T-helper 1 cell treated with Interleukin-12 subunit alpha and Interleukin-12 subunit beta and Interleukin-4 antibody, amounts not matched to agents 30 μg/mL and 1 μg/mL, for 36 hours (primary cell): ENCODE results near the gene CPD.
"Not testable (repeated sequence)": the region's sequence is repeated elsewhere in the genome, so short reads cannot be mapped to it uniquely, and the experiment has no call there.

Source experiments
- H3K27ac Mint-ChIP-seq: one replicate; pipeline ENCODE4 v1.8.0; 2021; ENCODE audit warnings: mild to moderate bottlenecking, mixed read lengths
- H3K27me3 Mint-ChIP-seq: one replicate; pipeline ENCODE4 v1.8.0; 2021; ENCODE audit warnings: low read depth, mixed read lengths
- H3K36me3 Mint-ChIP-seq: one replicate; pipeline ENCODE4 v1.8.0; 2021; ENCODE audit warnings: low read depth, mixed read lengths
- H3K4me1 Mint-ChIP-seq: one replicate; pipeline ENCODE4 v1.8.0; 2021; ENCODE audit warnings: low read depth, mixed read lengths
- H3K4me3 Mint-ChIP-seq: one replicate; pipeline ENCODE4 v1.8.0; 2021; ENCODE audit warnings: mild to moderate bottlenecking, moderate library complexity, mixed read lengths
- H3K9me3 Mint-ChIP-seq: one replicate; pipeline ENCODE4 v1.8.0; 2021; ENCODE audit warnings: mixed read lengths

CPD gene

GRCh38 chr17:30345527-30346075 is 33.1 kb upstream of the CPD start:
- peaks cover under 1% of the 10 kb centered on the region for H3K4me1 Mint-ChIP-seq
- H3K4me3 Mint-ChIP-seq, result no peak overlapping the region
- no peaks in the 10 kb centered on the region for H3K27me3 Mint-ChIP-seq
- H3K36me3 Mint-ChIP-seq, result no peaks in the 10 kb centered on the region
- no peaks in the 10 kb centered on the region for H3K9me3 Mint-ChIP-seq
- no peak overlapping the region for H3K27ac Mint-ChIP-seq

DNA sequence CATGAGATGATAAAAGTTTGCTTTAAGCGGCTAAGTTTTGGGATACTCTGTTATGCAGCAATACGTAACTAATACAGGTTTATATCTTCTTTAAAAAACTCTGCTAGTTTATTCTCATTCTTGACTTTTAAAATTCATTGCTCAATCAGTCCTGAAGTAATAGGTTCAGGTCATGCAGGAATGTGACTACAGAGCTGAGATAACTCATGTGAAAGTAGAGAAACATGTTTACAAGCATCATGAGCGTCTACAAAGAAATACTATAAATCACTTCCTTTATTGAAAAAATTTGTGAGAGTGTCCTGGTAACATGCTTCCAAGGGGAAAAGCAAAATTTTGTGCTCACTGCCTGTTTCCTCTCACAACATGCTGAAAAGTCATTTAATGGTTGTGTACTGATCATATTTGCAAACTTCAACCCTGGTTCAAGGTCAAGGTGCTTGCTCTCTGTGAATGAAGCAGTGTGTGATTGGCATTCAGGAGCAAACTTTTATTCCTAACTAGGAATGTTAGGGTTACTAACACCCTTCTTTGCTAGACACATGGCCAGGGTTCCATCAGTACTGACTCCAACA is 32.4 kb upstream of the CPD start:
- no peak overlapping the region for H3K27ac Mint-ChIP-seq
- H3K36me3 Mint-ChIP-seq, result no peaks in the 10 kb centered on the region
- H3K4me3 Mint-ChIP-seq, result no peak overlapping the region
- H3K4me1 Mint-ChIP-seq, result no peaks in the 10 kb centered on the region
- no peaks in the 10 kb centered on the region for H3K27me3 Mint-ChIP-seq
- no peaks in the 10 kb centered on the region for H3K9me3 Mint-ChIP-seq

- H3K4me1 Mint-ChIP-seq, result no peaks in the 10 kb centered on the region
- peaks cover 3% of the 10 kb centered on the region for H3K9me3 Mint-ChIP-seq
- H3K4me3 Mint-ChIP-seq, result no peak overlapping the region
- no peaks in the 10 kb centered on the region for H3K36me3 Mint-ChIP-seq
- no peak overlapping the region for H3K27ac Mint-ChIP-seq
- no peaks in the 10 kb centered on the region for H3K27me3 Mint-ChIP-seq
These were observed 31.2 kb upstream of the CPD start for GRCh38 chr17:30347488-30347887.

- H3K27ac Mint-ChIP-seq, result no peak overlapping the region
- no peaks in the 10 kb centered on the region for H3K4me1 Mint-ChIP-seq
- no peak overlapping the region for H3K4me3 Mint-ChIP-seq
- no peaks in the 10 kb centered on the region for H3K27me3 Mint-ChIP-seq
- H3K36me3 Mint-ChIP-seq, result no peaks in the 10 kb centered on the region
- peaks cover 3% of the 10 kb centered on the region for H3K9me3 Mint-ChIP-seq
These were observed 29.5 kb upstream of the CPD start for GRCh38 chr17:30349252-30349651.

DNA sequence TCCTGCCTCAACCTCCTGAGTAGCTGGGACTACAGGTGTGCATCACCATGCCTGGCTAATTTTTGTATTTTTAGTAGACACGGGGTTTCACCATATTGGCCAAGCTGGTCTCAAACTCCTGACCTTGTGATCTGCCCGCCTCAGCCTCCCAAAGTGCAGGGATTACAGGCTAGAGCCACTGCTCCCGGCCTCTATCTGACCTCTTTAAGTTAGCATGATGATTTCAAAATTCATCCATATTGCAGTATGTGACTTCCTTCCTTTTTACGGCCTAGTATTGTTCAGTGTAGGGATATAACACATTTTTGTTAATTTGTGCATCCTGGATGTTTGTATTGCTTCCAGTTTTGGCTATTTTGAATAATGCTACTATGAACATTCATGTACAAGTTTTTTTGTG is 27.5 kb upstream of the CPD start:
- H3K4me1 Mint-ChIP-seq, H3K36me3 Mint-ChIP-seq, H3K27ac Mint-ChIP-seq, H3K27me3 Mint-ChIP-seq, H3K4me3 Mint-ChIP-seq, H3K9me3 Mint-ChIP-seq: not testable (repeated sequence)

GRCh38 chr17:30351735-30352134 is 27.0 kb upstream of the CPD start:
- peaks cover 7% of the 10 kb centered on the region for H3K4me1 Mint-ChIP-seq
- H3K36me3 Mint-ChIP-seq, result no peaks in the 10 kb centered on the region
- H3K4me3 Mint-ChIP-seq, result no peak overlapping the region
- peaks cover 3% of the 10 kb centered on the region for H3K9me3 Mint-ChIP-seq
- no peak overlapping the region for H3K27ac Mint-ChIP-seq
- H3K27me3 Mint-ChIP-seq, result no peaks in the 10 kb centered on the region

DNA sequence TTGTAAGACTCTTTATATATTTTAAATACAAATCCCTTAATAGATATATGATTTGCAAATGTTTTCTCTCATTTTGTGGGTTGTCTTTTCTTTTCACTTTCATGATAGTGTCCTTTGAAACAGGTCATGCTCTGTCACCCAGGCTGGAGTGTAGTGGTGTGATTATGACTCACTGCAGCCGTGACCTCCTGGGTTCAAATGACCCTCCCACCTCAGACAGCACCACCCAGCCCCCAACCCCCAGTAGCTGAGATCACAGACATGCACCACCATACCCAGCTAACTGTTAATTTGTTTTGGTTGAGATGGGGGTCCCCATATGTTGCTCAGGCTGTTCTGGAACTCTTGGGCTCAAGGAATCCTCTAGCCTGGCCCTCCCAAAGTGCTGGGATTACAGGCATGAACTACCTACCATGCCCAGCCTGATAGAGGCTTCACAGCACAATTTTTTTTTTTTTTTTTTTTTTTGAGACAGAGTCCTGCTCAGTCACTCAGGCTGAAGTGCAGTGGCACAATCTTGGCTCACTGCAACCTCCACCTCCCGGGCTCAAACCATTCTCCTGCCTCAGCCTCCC is 26.4 kb upstream of the CPD start:
- peaks cover 3% of the 10 kb centered on the region for H3K9me3 Mint-ChIP-seq
- H3K36me3 Mint-ChIP-seq, result no peaks in the 10 kb centered on the region
- H3K27me3 Mint-ChIP-seq, result no peaks in the 10 kb centered on the region
- no peak overlapping the region for H3K27ac Mint-ChIP-seq
- no peak overlapping the region for H3K4me3 Mint-ChIP-seq
- peaks cover 7% of the 10 kb centered on the region for H3K4me1 Mint-ChIP-seq

- H3K4me3 Mint-ChIP-seq, result no peak overlapping the region
- no peaks in the 10 kb centered on the region for H3K27me3 Mint-ChIP-seq
- H3K36me3 Mint-ChIP-seq, result no peaks in the 10 kb centered on the region
- H3K9me3 Mint-ChIP-seq, result peaks cover 3% of the 10 kb centered on the region
- H3K27ac Mint-ChIP-seq, result no peak overlapping the region
- H3K4me1 Mint-ChIP-seq, result peaks cover 7% of the 10 kb centered on the region
These were observed 24.0 kb upstream of the CPD start for GRCh38 chr17:30354701-30355100.

DNA sequence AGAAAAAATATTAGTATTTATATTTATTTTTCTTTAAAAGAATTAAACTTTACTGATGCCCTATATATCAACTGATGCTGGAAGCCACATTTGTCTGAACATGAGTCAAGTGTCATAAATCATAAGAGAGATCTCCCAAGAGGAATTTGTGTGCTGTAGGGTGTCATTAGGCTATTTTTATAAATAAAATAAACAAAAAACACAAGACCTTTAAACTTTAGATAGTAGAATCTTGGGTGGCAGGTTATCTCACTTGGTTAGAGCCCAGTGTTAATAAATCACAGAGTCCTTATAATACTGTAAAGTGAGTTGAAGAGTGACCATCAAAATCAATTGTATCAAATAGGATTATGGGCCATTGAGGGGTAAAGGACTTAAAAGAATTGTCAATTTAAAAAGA is 21.3 kb upstream of the CPD start:
- Mint-ChIP-seq H3K9me3 (peaks cover 20% of the 10 kb centered on the region), H3K4me3 (no peak overlapping the region), H3K27ac (no peak overlapping the region), H3K4me1 (peaks cover 9% of the 10 kb centered on the region), H3K36me3 (peaks cover 11% of the 10 kb centered on the region), H3K27me3 (no peaks in the 10 kb centered on the region)

- no peak overlapping the region for H3K4me3 Mint-ChIP-seq
- H3K4me1 Mint-ChIP-seq, result peaks cover 13% of the 10 kb centered on the region
- H3K27me3 Mint-ChIP-seq, result no peaks in the 10 kb centered on the region
- no peak overlapping the region for H3K27ac Mint-ChIP-seq
- H3K36me3 Mint-ChIP-seq, result peaks cover 11% of the 10 kb centered on the region
- peaks cover 20% of the 10 kb centered on the region for H3K9me3 Mint-ChIP-seq
These were observed 20.5 kb upstream of the CPD start for GRCh38 chr17:30358055-30358760.

DNA sequence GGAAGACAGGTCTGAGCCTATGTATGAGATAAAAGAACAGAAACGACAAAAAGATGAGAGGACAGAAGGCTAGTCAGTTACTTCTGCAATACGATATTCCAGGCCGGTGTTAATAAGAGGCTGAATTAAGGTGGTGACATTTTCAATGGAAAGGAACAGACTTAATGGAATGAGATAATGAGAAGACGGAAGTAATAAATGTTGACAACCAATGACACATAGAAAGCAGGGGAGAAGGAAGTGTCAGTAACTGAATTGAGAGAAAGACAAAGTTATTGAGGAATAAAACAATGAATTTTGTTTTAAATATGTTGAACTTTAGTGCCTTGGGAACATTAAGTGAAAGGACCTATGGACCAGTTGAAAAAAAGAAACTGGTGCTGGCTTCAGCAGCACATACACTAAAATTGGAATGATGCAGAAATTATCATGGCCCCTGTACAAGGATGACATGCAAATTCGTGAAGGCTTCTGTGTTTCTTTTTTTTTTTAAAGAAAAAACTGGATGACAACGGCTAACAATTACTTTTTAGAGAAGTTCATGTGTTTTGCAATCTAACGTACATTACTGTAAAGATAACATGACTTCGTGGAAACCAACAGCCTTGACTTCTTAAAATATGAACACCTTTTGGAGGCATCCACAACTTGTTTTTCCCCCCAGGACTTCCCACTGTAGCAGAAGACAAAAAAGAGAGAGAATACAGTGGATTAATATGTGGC is 18.5 kb upstream of the CPD start:
- H3K27ac Mint-ChIP-seq, result no peak overlapping the region
- peaks cover 18% of the 10 kb centered on the region for H3K4me1 Mint-ChIP-seq
- peaks cover 20% of the 10 kb centered on the region for H3K9me3 Mint-ChIP-seq
- H3K4me3 Mint-ChIP-seq, result no peak overlapping the region
- peaks cover 11% of the 10 kb centered on the region for H3K36me3 Mint-ChIP-seq
- H3K27me3 Mint-ChIP-seq, result no peaks in the 10 kb centered on the region

- Mint-ChIP-seq H3K36me3 (peaks cover 11% of the 10 kb centered on the region), H3K4me3 (no peak overlapping the region), H3K27ac (no peak overlapping the region)
These were observed 16.9 kb upstream of the CPD start for GRCh38 chr17:30361766-30362279.

GRCh38 chr17:30363715-30364202 is 15.0 kb upstream of the CPD start:
- Mint-ChIP-seq H3K27ac (peak overlapping the region; percentile 84), H3K27me3 (no peaks in the 10 kb centered on the region), H3K36me3 (peaks cover 13% of the 10 kb centered on the region), H3K4me3 (peak overlapping the region; percentile 1), H3K4me1 (peaks cover 25% of the 10 kb centered on the region), H3K9me3 (peaks cover 20% of the 10 kb centered on the region)

More at GRCh38 chr17:30361766-30362279, 16.9 kb upstream of the CPD start:
- Mint-ChIP-seq H3K4me1 (peaks cover 25% of the 10 kb centered on the region), H3K9me3 (peaks cover 20% of the 10 kb centered on the region), H3K27me3 (no peaks in the 10 kb centered on the region)

DNA sequence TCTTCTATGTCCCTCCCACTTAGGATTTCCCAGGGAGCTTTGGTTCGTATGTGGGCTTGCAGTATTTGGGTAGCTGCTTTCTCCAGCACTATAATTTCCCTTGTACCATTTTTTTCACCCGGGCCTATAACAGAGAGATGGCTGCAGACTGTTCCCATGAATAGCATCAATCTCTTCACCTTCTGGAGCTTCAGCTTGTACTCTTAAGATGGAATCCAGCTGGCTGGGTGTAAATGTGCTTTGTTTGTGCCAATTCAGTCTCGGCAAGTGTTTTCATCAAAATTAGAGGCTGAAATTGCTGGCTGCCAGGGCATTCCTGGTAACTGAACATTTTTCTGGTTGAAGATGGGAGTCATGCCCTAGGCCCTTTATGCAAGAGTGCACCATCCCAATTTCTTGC is 12.2 kb upstream of the CPD start:
- peaks cover 27% of the 10 kb centered on the region for H3K4me1 Mint-ChIP-seq
- no peak overlapping the region for H3K4me3 Mint-ChIP-seq
- peaks cover 4% of the 10 kb centered on the region for H3K36me3 Mint-ChIP-seq
- no peak overlapping the region for H3K27ac Mint-ChIP-seq
- peaks cover 3% of the 10 kb centered on the region for H3K9me3 Mint-ChIP-seq
- H3K27me3 Mint-ChIP-seq, result no peaks in the 10 kb centered on the region
